ENCODE data around the gene ERGIC1. TPM values are rescaled to one million over a fixed set of nuclear protein-coding genes. Genes with fewer than 3 reads are reported as not detected.

The ERGIC1 gene
- total and polyA plus RNA-seq, 3 donors from 2014 or later, result 89.8 to 100.0 (median 94.1) TPM

DNA sequence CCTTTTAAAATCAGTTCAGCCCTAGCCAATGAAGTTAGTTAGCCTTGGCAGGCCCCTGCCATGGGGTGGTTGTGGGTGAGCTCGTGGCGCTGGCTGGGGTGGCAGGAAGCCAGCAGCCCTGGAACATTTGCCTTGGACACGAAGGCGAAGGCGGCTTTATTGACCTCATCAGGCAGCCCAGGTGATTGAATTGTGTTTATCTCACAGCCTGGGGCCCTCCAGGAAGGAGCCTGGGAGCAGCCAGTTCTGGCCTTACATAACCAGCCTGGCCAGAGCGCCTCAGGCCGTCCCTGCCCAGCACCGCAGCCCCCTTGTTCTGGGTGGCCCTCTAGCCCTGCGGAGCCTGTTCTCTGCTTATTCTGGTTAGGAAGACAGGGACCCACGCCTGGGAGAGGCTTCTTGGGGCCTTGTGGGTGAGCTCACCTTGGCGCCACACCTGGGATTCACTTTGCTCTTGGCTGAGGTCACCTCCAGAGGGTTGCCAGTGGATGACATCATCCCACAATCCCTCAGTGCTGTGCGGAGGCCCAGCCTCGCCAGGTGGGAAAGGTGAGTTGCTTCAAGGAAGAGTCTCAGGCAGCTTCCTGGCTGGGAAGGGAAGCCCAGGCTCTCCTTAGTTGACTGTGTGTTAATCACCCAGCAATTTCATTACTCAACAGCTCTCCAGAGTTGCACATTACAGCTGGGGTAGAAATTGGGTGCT, 70.7 kb downstream of the ERGIC1 start:
- H3K4me3 ChIP-seq, result no peak overlapping the region
- peaks cover 51% of the 10 kb centered on the region for H3K4me1 ChIP-seq
- H3K36me3 ChIP-seq (ENCODE audit: low read depth, missing control alignments), result no peaks in the 10 kb centered on the region
- no peaks in the 10 kb centered on the region for H3K27me3 ChIP-seq
- intact Hi-C loops (cut with DNase I; ENCODE audit: low total_unique reads), result loop anchor here (5.0 kb wide), 2 partner anchors 37 to 137 kb away; no protein-coding TSS in a partner anchor
- no peak for TF ChIP-seq CTCF (IDR thresholded peaks at IDR 0.05)
- no peak for TF ChIP-seq POLR2A (IDR thresholded peaks at IDR 0.05)
- 35 to 50% methylated on average over 12 to 13 of the region's 13 CpGs for WGBS, 2 donors
- H3K27ac ChIP-seq, result peak overlapping the region; percentile 91 to 92
- H3K9me3 ChIP-seq, result no peaks in the 10 kb centered on the region
- peak; percentile 81 for DNase-seq

- TF ChIP-seq CTCF (IDR thresholded peaks at IDR 0.05) (no peak), POLR2A (IDR thresholded peaks at IDR 0.05) (no peak)
- peaks cover 46% of the 10 kb centered on the region for H3K4me1 ChIP-seq
- H3K27ac ChIP-seq, result peak overlapping the region; percentile 91 to 92
- no peaks in the 10 kb centered on the region for H3K9me3 ChIP-seq
- H3K4me3 ChIP-seq, result no peak overlapping the region
- 86 to 90% methylated on average over 20 to 26 of the region's 26 CpGs for WGBS, 2 donors
- no peaks in the 10 kb centered on the region for H3K36me3 ChIP-seq (ENCODE audit: low read depth, missing control alignments)
- intact Hi-C loops (cut with DNase I; ENCODE audit: low total_unique reads), result no loop called here
- DNase-seq, result no peak
- H3K27me3 ChIP-seq, result no peaks in the 10 kb centered on the region
Measured at GRCh38 chr5:172905346-172906140, 71.5 kb downstream of the ERGIC1 start.

DNA sequence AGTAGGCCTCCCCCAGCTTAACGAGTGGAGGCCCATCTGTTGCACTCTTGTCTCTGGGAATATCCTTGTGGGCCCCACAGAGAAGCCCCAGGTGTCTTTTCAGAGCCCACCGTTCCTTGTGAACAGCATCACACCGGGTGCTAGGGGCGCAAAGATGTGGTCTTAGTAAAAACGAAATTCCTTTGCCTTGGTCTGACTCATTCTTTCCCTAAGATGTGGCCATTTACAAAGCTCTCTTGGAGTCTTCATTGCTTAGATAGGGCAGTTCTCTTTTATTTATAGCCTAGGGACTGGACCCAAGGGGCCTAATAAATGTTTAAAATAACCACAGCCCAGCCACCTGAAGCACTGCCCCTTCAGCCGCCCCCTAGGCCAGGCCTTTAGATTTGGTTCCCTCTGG, 72.4 kb downstream of the ERGIC1 start:
- Histone ChIP-seq H3K9me3 (no peaks in the 10 kb centered on the region), H3K27me3 (no peaks in the 10 kb centered on the region), H3K27ac (peak overlapping the region in 1 of 2 donors; percentile 92), H3K36me3 (ENCODE audit: low read depth, missing control alignments) (no peaks in the 10 kb centered on the region), H3K4me1 (peaks cover 38% of the 10 kb centered on the region), H3K4me3 (no peak overlapping the region)
- no peak for DNase-seq
- no peak for TF ChIP-seq CTCF (IDR thresholded peaks at IDR 0.05)
- TF ChIP-seq POLR2A (IDR thresholded peaks at IDR 0.05), result no peak
- intact Hi-C loops (cut with DNase I; ENCODE audit: low total_unique reads), result no loop called here
- WGBS, 2 donors, result 62 to 73% methylated on average over 5 to 6 of the region's 6 CpGs

DNA sequence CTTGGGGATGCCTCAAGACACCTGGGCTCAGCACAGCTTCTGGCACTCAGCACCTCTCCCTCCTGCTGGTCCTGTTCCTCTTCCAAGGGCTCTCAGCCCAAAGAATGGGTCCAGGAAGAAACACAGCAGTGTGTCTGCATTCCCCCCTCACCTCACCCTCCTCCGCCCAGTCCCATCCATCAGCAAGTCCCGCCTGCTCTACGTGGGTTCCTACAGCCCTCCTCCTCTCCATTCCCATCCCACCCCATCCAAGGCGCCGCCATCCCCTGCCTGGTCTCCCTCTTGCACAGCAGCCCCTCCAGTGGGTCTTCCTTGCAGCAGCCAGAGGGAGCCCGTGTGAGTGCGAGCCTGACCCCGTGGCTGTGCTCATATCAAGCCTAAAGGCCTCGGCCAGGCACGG, 72.8 kb downstream of the ERGIC1 start:
- peak overlapping the region in 1 of 2 donors; percentile 92 for H3K27ac ChIP-seq
- WGBS, 2 donors, result 78 to 81% methylated on average over 10 of the region's 10 CpGs
- TF ChIP-seq POLR2A (IDR thresholded peaks at IDR 0.05) (no peak), CTCF (IDR thresholded peaks at IDR 0.05) (no peak)
- intact Hi-C loops (cut with DNase I; ENCODE audit: low total_unique reads), result no loop called here
- H3K36me3 ChIP-seq (ENCODE audit: low read depth, missing control alignments), result no peaks in the 10 kb centered on the region
- H3K9me3 ChIP-seq, result no peaks in the 10 kb centered on the region
- no peak for DNase-seq
- H3K27me3 ChIP-seq, result no peaks in the 10 kb centered on the region
- no peak overlapping the region for H3K4me3 ChIP-seq
- peaks cover 33% of the 10 kb centered on the region for H3K4me1 ChIP-seq

Data from testis (tissue), 3 donors.